Measurements from ENCODE around the gene STUB1.

Gene STUB1

GRCh38 chr16:645852-646678 is 34.1 kb upstream of the STUB1 start:
- no peak for DNase-seq

GRCh38 chr16:646679-647172 is 33.5 kb upstream of the STUB1 start:
- no peak for DNase-seq

GRCh38 chr16:647173-647902 is 32.9 kb upstream of the STUB1 start:
- DNase-seq: no peak

GRCh38 chr16:648071-648780 is 32.0 kb upstream of the STUB1 start:
- DNase-seq: peak; percentile 57

GRCh38 chr16:648781-649589 is 31.2 kb upstream of the STUB1 start, which contains the start of gene WDR90:
Gene WDR90, plus strand, starts transcription at chr16:649365. Its CDS starts 52 bp downstream, at chr16:649417.
- DNase-seq: peak; percentile 94

- DNase-seq: no peak
Observed at GRCh38 chr16:649631-650030, 30.6 kb upstream of the STUB1 start.

GRCh38 chr16:651844-652243 is 28.4 kb upstream of the STUB1 start:
- DNase-seq: no peak

GRCh38 chr16:652454-653305 is 27.5 kb upstream of the STUB1 start:
- DNase-seq: no peak

- no peak for DNase-seq
Observed at GRCh38 chr16:654034-654433, 26.2 kb upstream of the STUB1 start.

- DNase-seq: no peak
Observed at GRCh38 chr16:657487-657886, 22.7 kb upstream of the STUB1 start.

GRCh38 chr16:658679-659571 is 21.3 kb upstream of the STUB1 start:
- DNase-seq: no peak

GRCh38 chr16:659618-660017 is 20.6 kb upstream of the STUB1 start:
- no peak for DNase-seq

GRCh38 chr16:660132-660458 is 20.1 kb upstream of the STUB1 start:
- no peak for DNase-seq

- peak; percentile 68 for DNase-seq
Observed at GRCh38 chr16:660459-661183, 19.6 kb upstream of the STUB1 start.

- DNase-seq: no peak
Observed at GRCh38 chr16:661184-661821, 18.9 kb upstream of the STUB1 start.

GRCh38 chr16:662095-662494 is 18.1 kb upstream of the STUB1 start:
- no peak for DNase-seq

GRCh38 chr16:662597-662996 is 17.6 kb upstream of the STUB1 start:
- no peak for DNase-seq

- DNase-seq: no peak
Observed at GRCh38 chr16:666572-666971, 13.6 kb upstream of the STUB1 start.

GRCh38 chr16:667113-667779 is 13.0 kb upstream of the STUB1 start:
- no peak for DNase-seq
